COLO829 (cell line): ENCODE data around the gene MATCAP1.

ENCODE experiments used
- DNase-seq: peaks from one replicate; pipeline ENCODE4 v3.0.0; 2012; ENCODE audit warnings: low spot score

MATCAP1 gene

DNA sequence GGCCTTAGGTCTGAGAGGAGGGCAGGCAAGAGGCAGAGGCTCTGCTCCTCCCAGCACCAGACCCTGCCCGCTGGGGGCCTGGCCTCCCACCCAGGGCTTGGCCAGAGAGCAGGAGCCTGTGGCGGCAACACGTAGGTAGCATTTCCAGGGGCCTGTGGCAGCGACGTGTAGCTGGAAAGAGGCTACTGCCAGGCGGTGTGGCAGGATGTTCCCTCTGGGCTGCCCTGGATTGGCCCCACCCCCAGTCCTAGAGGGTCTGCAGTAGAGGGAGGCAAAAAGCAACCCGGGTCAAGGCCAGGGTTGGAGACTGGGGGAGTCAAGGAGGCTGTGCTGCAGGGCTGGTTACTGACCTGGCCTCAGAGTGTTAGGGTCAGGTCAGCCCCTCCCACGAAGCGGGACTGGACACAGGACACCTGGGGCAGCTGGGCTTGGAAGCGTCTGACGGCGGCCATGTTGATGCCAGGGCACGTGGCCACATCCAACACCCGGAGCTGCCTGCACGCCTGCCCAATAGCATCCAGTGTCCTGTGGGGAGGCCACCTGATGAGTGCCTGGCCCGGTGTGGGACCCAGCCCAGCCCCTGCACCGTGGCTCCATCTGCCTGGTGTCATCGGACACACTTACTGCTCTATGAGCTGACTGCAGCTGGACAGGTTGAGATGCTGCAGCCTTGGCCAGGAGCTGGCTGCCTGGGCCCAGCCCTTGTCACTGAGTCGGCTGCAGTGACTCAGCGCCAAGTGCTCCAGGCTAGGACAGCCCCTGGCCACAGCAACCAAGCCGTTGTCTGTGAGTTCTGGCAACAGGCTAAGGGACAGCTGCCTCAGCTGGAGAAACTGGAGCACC, 23.7 kb upstream of the MATCAP1 start:
- no peak for DNase-seq

DNA sequence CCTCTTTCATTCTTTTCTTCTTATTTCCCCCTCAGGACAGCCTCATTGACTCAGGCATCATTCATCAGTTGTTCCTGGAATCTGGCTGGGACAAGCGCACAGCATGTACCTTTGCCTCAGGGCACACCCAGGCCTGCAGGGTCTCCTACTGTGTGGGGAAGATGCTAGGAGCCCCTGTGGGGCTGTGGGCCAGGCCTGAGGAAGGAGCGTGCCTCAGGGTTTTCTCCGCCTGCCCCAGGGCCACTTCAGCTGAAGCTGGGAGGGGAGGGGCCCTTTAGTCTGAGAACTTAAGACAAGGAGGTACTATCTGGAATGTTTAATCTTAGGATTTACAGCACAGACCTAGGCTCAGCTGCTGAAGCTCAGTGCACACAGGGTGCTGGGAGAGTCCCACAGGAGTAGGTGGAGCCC, 23.1 kb upstream of the MATCAP1 start:
- no peak for DNase-seq

DNA sequence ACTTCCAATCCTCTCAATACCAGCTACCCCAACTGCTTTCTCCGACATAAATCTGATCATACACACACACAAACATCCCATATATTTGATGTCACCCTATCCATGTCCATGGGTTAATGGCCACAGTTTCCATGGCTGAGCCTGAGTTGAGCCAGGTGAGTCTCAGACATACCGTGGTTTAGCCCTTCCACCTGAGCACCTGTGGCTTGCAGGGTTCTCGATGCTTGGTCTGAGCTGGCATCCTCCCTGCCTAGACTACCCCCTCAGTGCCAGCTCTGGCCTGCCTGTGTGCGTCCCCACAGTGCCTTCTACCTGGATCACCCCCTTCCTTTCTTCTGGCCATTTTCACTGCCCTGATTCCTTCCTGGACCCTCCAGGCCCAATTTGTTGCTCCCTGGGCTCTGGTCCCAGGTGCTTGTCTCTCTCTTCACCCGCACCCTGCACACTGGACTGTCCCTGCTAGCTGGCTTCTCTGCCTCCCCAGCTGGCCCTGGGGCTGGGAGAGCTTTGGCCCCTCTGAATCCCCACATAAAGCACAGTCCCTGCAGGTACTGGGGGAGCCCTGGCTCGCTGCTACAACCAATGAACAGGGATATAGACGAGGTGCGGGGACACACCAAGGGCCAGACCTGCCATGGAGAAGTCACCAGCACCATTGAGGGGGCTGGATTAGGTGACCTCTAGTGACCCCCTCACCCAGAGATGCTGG, 22.5 kb upstream of the MATCAP1 start:
- DNase-seq: no peak

DNA sequence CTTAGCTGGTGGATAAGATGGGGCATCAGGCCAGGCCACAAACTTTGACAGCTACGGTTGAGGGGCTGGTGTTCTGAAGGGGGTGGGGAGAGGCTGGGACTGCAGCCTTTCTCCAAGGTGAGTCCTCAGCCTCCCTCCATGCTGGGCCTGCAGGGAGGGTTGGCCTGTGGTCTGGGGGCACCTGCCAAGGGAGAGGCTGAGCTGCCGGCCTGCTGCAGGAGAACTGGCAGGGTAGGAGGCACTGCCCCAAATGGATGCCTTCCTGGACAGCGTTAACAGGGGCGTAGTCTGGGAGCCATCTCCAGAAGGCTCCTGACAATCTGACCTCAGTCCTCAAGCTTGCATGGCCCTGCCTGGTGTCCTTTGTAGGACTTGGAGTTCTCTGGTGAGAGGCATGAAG, 20.3 kb upstream of the MATCAP1 start:
- DNase-seq: no peak

DNA sequence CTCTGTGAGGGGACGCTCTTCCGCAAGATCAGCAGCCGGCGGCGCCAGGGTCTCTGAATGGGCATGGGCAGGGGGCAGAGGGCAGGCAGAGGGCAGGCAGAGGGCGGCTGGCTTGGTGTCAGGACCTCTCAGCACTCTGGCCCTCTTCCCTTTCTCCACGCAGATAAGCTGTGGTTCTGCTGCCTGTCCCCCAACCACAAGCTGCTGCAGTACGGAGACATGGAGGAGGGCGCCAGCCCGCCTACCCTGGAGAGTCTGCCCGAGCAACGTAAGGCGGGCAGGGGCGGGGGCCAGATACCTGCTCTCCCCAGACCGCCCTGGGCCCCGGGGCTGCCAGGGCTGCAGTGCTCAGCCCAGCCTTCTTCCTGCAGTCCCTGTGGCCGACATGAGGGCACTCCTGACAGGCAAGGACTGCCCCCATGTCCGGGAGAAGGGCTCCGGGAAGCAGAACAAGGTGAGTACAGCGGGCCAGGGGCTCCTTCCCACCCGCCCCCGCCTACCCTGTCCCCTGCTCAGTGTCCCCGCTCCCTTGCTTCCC, 19.3 kb upstream of the MATCAP1 start:
- no peak for DNase-seq

DNA sequence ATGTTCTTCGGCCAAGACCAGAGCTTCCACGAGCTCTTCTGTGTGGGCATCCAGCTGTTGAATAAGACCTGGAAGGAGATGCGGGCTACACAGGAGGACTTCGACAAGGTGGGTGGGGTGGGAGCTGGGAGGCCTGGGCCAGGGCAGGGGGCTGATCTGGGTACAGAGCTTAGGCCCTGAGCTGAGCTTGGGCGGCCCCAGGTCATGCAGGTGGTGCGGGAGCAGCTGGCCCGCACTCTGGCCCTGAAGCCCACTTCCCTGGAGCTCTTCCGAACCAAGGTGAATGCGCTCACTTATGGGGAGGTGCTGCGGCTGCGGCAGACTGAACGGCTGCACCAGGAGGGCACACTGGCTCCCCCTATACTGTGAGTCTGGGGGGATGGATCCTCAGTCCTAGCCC, 18.7 kb upstream of the MATCAP1 start:
- no peak for DNase-seq

DNA sequence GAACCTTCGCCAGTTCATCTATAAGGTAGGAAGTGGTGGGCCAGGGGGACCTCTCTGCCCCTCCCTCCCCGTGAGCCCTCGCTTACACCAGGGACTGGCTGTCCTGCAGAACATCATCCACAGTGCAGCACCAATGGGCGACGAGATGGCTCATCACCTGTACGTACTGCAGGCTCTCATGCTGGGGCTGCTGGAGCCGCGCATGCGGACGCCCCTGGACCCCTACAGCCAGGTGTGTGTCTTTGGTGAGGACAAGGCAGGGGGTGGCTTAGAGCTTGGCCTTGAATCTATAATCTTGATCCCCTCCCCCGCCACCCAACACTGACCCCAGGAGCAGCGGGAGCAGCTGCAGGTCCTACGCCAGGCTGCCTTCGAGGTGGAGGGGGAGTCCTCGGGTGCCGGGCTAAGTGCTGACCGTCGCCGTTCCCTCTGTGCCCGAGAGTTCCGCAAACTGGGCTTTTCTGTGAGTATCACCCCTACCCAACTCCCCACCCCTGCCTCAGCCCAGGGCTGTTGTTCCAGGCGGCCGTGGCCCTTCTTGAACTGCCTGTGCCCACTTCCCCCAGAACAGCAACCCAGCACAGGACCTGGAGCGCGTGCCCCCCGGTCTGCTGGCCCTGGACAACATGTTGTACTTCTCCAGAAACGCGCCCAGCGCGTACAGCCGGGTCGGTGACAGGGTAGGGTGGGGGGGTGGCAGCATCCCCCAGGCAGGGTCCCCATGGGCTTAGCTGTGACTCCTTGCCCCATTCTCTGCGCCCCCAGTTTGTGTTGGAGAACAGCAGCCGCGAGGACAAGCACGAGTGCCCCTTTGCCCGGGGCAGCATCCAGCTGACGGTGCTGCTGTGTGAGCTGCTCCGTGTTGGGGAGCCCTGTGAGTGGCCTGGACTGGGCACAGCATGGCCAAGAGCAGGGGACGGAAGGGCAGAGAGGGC, 17.9 kb upstream of the MATCAP1 start:
- no peak for DNase-seq

DNA sequence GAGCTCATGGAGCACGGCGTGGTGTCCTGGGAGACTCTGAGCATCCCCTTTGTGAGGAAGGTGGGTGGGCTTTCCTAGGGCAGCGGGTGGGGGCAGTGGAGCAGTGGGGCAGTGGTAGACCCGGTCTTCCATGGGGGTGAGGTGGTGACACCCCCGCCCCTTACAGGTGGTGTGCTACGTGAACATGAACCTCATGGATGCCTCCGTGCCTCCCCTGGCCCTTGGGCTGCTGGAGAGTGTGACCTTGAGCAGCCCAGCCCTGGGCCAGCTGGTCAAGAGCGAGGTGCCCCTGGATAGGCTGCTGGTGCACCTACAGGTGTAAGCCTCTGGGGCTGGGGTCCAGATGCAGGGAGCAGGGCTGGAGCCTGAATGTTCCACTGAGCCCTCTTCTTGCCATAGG, 16.7 kb upstream of the MATCAP1 start:
- no peak for DNase-seq

DNA sequence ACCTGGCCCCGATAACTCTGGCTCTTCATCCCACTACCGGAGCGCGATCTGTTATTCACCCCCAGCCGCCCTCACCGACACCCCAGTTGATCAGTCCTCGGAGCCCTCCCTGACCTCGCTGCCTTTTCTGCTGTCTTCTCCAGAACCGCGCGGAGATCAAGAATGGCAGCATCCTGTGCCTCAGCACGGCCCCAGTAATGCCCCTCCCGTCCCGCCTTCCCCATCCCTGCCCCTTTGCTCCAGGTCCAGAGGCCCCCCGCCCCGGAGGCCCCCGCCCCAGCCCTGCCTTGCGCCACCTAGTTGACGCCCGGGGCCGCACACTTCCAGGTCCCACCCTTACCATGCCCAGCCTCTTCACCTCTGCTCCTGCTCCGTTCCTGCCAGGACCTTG, 16.0 kb upstream of the MATCAP1 start:
- no peak for DNase-seq

DNA sequence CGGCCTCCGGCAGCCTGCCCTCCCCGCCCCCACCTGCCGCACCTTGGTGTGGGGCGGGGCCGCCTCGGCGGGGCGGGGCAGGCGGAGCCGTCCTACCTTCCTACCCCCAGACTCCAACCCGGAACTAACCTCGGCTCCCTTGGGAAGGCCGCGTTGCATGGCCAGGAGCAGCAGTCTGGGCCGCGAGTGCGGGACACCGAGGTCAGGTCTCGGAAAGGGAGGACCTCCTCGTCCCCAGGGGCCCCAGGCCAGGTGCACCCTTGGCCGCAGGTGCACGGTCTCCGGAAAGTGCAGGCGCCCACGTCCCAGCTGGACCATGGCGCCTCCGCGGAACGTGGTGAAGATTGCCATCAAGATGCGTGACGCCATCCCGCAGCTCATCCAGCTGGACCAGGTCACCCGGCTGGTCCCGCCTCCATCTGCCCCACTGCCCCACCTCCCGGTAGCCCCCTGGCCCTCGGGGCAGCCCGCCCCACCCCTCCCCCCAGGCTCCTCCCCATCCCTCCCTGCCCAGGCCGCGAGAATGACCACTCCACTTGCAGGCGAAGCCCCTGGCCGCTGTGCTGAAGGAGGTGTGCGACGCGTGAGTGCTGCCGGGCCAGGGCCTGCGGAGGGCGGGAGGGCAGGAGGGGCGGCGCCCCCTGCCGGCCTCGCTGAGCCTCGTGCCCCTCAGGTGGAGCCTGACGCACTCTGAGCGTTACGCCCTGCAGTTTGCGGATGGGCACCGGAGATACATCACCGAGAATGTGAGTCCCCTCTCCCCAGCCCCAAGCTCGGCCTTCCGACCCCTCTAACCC, 15.4 kb upstream of the MATCAP1 start, which contains the start of gene ELMO3:
ELMO3 (plus strand) TSS at position 121 of the 797 bp plus-strand sequence; CDS start at position 317, 196 bp downstream.
- DNase-seq: no peak

DNA sequence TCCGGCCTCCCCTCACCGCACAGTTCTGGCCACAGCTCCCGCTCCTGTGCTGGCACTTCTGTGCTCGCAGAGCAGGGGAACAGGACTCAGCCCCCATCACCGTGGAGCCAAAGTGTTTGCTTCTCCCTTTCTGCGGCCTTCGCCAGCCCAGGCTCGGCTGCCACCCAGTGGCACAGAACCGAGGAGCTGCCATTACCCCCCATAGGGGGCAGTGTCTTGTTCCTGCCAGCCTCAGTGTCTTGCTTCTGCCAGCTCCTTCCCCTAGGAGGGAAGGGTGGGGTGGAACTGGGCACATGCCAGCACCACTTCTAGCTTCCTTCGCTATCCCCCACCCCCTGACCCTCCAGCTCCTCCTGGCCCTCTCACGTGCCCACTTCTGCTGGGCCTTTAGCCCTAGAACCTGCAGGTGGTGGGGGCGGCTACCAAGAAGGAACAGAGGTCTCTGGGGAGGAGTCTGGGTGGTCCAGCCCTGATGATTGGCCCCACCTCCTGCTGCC, 14.5 kb upstream of the MATCAP1 start:
- DNase-seq: no peak

DNA sequence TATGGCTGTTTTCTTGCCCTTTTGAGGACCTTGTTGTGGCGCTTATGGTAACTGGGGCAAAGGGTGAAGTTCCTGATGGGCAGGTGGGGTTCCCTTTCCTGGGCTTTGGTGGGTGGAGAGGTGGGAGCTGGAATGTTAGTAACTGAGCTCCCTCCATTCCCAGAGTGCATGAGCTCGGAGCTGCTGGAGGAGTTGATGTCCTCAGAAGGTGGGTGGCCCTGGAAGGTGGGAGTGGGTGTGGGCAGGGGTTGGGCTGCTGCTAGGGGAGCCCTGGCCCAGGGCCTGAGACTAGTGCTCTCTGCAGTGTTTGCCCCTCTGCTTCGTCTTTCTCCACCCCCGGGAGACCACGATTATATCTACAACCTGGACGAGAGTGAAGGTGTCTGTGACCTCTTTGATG, 13.9 kb upstream of the MATCAP1 start:
- DNase-seq: no peak

DNA sequence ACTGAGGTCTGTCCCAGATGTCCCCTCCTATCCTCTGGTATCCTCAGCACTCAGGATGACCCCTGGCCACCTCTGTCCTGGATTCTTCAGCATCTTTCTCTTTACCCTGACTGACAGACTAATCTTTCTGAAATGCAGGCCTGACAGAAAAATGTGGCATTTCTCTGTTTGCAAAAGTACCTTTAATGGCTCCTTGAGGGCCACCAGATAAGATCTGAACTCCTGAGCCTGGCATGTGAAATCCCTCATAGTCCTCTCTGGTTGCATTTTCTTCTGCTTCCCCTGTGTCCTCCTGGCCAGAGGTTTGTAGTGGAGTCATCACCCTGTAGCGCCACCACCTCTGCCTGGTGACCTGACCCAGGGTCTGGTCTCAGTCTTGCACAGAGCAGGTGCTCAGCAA, 13.1 kb upstream of the MATCAP1 start:
- DNase-seq: no peak

DNA sequence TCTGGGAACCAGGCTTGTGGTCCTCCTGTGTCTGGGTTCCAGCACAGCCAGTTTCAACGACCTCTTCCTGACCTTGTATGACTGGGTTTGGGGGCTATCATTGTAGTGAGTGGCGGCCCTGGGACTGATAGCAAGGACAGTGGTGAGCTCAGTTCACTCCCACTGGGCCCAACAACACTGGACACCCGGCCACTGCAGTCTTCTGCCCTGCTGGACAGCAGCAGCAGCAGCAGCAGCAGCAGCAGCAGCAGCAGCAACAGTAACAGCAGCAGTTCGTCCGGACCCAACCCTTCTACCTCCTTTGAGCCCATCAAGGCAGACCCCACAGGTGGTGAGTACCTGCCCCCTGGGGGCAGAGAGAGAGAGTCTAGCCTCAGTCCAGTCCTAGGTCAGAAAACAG, 11.9 kb upstream of the MATCAP1 start:
- no peak for DNase-seq

DNA sequence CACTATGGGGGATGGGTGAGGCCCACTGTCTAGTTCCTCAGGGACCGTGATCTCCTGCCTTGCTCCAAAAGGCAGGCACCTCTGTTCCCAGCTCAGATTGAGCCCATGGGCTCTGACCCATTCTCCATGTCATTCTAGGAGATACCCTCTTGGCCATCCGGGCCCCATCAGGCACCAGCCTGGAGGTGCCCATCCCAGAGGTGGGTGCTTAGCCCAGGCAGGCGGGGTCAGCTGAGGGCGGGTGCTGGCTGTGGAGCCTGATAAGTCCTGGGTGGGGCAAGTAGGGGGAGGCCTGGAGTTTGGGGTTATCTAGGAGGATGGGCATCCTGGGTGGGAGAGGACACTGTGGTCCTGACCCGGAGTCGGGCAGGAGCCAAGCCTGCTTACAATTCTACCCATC, 10.5 kb upstream of the MATCAP1 start:
- no peak for DNase-seq

DNA sequence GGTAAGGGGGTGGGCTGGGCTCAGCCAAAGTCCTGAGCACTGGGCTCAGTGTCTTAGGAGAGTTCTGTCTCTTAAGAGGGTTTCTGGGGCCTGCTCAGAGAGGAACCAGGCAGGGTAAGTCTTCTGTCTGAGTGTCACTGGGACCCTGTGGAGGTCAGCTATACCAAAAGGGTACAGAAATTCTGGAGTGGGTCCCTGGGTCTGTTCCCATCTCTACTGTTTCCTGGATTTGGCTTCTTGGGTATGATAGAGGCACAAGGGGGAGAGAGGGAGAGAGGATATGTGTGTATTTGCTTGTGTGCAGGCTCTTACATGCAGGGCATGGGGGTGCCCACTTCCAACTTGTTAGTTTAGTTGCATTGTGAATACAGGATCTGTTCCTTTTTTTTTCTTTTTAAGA, 9.8 kb upstream of the MATCAP1 start:
- no peak for DNase-seq

DNA sequence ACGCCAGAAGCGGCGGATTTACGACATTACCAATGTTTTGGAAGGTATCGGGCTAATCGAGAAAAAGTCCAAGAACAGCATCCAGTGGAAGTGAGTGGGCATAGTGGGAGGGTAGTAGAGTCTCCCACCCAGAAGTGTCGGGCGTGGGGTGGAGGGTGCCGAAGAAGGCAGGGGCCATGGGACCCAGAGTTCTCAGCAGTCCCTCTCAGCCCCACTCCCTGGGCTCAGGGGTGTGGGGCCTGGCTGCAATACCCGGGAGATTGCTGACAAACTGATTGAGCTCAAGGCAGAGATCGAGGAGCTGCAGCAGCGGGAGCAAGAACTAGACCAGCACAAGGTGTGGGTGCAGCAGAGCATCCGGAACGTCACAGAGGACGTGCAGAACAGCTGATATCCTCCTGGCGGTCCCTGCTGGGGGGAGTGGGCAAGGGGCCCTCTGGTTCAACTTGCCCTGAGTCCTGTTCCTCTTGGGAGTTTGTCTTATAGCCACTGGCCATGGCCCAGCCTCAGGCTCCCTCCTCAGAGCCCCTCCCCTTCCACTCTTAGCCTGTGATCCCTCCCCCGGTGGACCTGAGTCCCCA, 9.1 kb upstream of the MATCAP1 start:
- no peak for DNase-seq

DNA sequence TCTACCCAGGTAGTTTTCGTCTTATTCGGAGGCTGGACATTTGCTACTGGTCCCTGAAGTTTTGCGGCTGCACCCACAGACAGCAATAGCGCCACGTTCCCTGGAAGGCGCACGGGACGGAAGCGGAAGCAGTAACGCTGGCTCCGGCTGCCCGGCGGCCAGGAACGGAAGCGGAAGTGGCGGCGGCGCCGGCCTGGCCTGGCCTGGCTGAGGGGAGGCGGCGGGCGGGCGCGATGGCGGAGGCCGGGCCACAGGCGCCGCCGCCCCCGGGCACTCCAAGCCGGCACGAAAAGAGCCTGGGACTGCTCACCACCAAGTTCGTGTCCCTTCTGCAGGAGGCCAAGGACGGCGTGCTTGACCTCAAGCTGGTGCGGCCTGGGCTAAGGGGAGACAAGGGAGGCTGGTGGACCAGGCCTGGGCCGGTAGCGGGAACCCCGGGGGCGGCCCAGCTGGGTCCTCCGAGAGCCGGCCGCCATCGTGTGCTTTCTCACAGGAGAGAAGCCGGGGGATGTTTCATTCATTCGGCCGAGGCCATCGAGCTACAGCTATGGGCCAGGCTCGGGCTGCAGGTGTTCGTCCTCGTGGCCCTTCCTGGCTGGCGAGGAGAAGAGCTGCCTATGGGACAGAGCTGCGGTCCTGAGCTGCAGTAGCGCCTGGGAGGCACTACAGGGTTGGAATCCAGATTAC, 8.4 kb upstream of the MATCAP1 start, which contains the start of gene E2F4:
E2F4 (plus strand) TSS at position 161 of the 687 bp plus-strand sequence; CDS start at position 234, 73 bp downstream.
- DNase-seq: peak; percentile 89

DNA sequence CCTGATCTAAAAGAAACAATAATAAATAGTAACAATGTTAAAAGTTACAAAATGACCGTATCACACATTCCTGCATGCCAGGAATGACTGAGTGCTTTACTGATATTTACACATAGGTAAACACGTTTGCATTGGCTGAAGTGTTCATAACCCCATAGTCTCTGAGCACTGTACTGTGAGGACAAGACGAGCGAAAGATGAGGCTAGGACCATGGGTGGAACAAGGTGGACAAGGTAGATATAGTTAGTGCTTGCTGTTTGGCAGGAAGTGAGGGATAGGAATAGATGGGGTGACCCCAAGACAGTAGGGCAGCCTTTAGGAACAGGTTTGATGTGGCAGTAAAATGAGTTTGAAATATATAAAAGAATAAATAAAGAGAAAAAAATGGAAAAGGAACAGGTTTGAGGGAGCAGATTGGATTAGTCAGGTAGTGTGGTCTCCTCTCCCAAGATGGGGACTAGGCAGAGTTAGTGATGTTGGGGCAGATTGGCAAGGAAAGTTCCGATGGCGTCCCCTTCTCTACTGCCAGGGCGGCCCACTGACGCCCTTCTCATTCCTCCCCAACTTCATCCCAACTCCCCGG, 7.7 kb upstream of the MATCAP1 start:
- DNase-seq: no peak
